Measurements from ENCODE around the gene ATRX.

The ATRX gene

DNA sequence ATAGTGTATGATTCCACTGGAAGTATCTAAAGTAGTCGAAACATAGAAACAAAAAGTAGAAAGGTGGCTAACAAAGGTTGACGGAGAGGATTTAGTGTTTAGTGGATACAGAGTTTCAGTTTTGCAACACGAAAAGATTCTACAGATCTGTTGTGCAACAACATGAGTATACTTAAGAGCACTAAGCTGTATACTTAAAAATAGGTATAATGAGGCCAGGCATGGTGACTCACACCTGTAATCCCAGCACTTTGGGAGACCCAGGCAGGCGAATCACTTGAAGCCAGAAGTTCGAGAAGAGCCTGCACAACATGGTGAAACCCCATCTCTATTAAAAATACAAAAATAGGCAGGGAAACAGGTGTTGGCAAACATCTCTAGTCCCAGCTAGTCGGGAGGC, 7.9 kb upstream of the ATRX start:
- Histone ChIP-seq H3K27me3 (ENCODE audit: control insufficient read depth in 1 of 2, insufficient read depth in 1 of 2, low read length in 2 of 2) (no peaks in the 10 kb centered on the region), H2BK120ac (ENCODE audit: low read depth, low read length) (no peak overlapping the region), H2AK5ac (ENCODE audit: low read length, severe bottlenecking) (no peak overlapping the region), H2BK12ac (ENCODE audit: low read length in 2 of 2) (no peak overlapping the region), H3K4ac (ENCODE audit: low read depth in 1 of 2, low read length in 2 of 2) (no peak overlapping the region), H2BK15ac (ENCODE audit: low read depth, poor library complexity, severe bottlenecking) (no peak overlapping the region), H3K79me1 (replicated peaks; ENCODE audit: low read length, poor library complexity, severe bottlenecking) (no peaks in the 10 kb centered on the region), H4K91ac (ENCODE audit: low read length) (no peak overlapping the region), H3K14ac (ENCODE audit: low read length in 2 of 2) (no peak overlapping the region), H3K23ac (ENCODE audit: low read length in 2 of 2) (no peak overlapping the region), H3K36me3 (ENCODE audit: control insufficient read depth in 1 of 2, insufficient read depth in 2 of 2, low read depth in 1 of 2, low read length in 2 of 2) (no peaks in the 10 kb centered on the region), H3K27ac (ENCODE audit: low read length, poor library complexity, severe bottlenecking) (no peak overlapping the region), H3K9ac (ENCODE audit: low read length) (no peak overlapping the region), H3K4me3 (ENCODE audit: insufficient read depth in 1 of 2, low read depth in 1 of 2, low read length in 2 of 2) (no peak overlapping the region), H2BK5ac (ENCODE audit: low read depth, low read length, poor library complexity, severe bottlenecking) (no peak overlapping the region), H3K18ac (ENCODE audit: low read depth in 1 of 2, low read length in 2 of 2) (no peak overlapping the region), H2AFZ (ENCODE audit: low read depth, low read length) (no peak overlapping the region), H3K9me3 (ENCODE audit: control insufficient read depth, low read length) (no peaks in the 10 kb centered on the region), H3K4me2 (ENCODE audit: low read length, poor library complexity, severe bottlenecking) (no peak overlapping the region), H4K8ac (ENCODE audit: low read length) (no peak overlapping the region), H3K4me1 (ENCODE audit: control insufficient read depth, insufficient read depth, low read depth, low read length) (no peaks in the 10 kb centered on the region)
- WGBS, result 100% methylated on average over 3 of the region's 6 CpGs
- DNase-seq, result no peak

DNA sequence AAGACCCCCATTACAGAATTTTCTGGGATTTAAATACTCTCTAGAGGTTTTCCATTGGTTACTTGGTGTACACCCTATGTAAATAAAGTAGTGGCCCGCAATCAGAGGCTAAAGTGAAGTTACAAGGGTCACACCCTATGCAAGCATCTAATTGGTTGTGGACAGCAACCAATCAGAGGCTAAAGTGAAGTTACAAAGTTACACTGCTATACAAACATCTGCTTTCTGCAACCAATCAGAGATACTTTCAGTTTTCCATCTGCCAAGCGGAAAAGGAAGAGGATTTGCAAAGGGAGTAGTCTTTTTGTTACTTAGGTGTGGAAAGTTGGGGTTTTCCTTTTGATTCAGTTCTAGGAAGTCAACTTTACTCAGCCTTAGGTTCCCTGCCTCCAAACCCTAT, 2.0 kb upstream of the ATRX start:
- WGBS, result 100% methylated on average over 1 of the region's 2 CpGs
- Histone ChIP-seq H3K14ac (ENCODE audit: low read length in 2 of 2) (no peak overlapping the region), H3K4me3 (ENCODE audit: insufficient read depth in 1 of 2, low read depth in 1 of 2, low read length in 2 of 2) (peak overlapping the region in 1 of 2 experiments; percentile 34)

GRCh38 chrX:77786365-77786680, 307 bp upstream of the ATRX start:
- Histone ChIP-seq H2BK12ac (ENCODE audit: low read length in 2 of 2) (no peak overlapping the region), H4K8ac (ENCODE audit: low read length) (no peak overlapping the region), H3K9me3 (ENCODE audit: control insufficient read depth, low read length) (no peaks in the 10 kb centered on the region), H4K91ac (ENCODE audit: low read length) (no peak overlapping the region), H3K79me1 (replicated peaks; ENCODE audit: low read length, poor library complexity, severe bottlenecking) (no peaks in the 10 kb centered on the region), H3K4me3 (ENCODE audit: insufficient read depth in 1 of 2, low read depth in 1 of 2, low read length in 2 of 2) (peak overlapping the region in 1 of 2 experiments; percentile 85), H3K4me2 (ENCODE audit: low read length, poor library complexity, severe bottlenecking) (no peak overlapping the region), H3K27ac (ENCODE audit: low read length, poor library complexity, severe bottlenecking) (no peak overlapping the region), H3K23ac (ENCODE audit: low read length in 2 of 2) (no peak overlapping the region), H3K36me3 (ENCODE audit: control insufficient read depth in 1 of 2, insufficient read depth in 2 of 2, low read depth in 1 of 2, low read length in 2 of 2) (no peaks in the 10 kb centered on the region), H3K4ac (ENCODE audit: low read depth in 1 of 2, low read length in 2 of 2) (no peak overlapping the region), H2BK120ac (ENCODE audit: low read depth, low read length) (no peak overlapping the region), H2BK15ac (ENCODE audit: low read depth, poor library complexity, severe bottlenecking) (no peak overlapping the region), H3K18ac (ENCODE audit: low read depth in 1 of 2, low read length in 2 of 2) (no peak overlapping the region), H3K4me1 (ENCODE audit: control insufficient read depth, insufficient read depth, low read depth, low read length) (no peaks in the 10 kb centered on the region), H3K14ac (ENCODE audit: low read length in 2 of 2) (no peak overlapping the region), H3K9ac (ENCODE audit: low read length) (peak overlapping the region; percentile 96), H3K27me3 (ENCODE audit: control insufficient read depth in 1 of 2, insufficient read depth in 1 of 2, low read length in 2 of 2) (no peaks in the 10 kb centered on the region), H2AFZ (ENCODE audit: low read depth, low read length) (no peak overlapping the region), H2BK5ac (ENCODE audit: low read depth, low read length, poor library complexity, severe bottlenecking) (no peak overlapping the region), H2AK5ac (ENCODE audit: low read length, severe bottlenecking) (no peak overlapping the region)
- 42% methylated on average over 3 of the region's 5 CpGs for WGBS
- no peak for DNase-seq

More for the DNA sequence above, 2.0 kb upstream of the ATRX start:
- Histone ChIP-seq H3K9ac (ENCODE audit: low read length) (peak overlapping the region; percentile 49), H2BK5ac (ENCODE audit: low read depth, low read length, poor library complexity, severe bottlenecking) (no peak overlapping the region), H2BK120ac (ENCODE audit: low read depth, low read length) (no peak overlapping the region), H4K91ac (ENCODE audit: low read length) (no peak overlapping the region), H3K9me3 (ENCODE audit: control insufficient read depth, low read length) (no peaks in the 10 kb centered on the region), H4K8ac (ENCODE audit: low read length) (no peak overlapping the region), H3K18ac (ENCODE audit: low read depth in 1 of 2, low read length in 2 of 2) (no peak overlapping the region), H2AFZ (ENCODE audit: low read depth, low read length) (no peak overlapping the region), H3K4me2 (ENCODE audit: low read length, poor library complexity, severe bottlenecking) (no peak overlapping the region), H3K27ac (ENCODE audit: low read length, poor library complexity, severe bottlenecking) (no peak overlapping the region), H2BK12ac (ENCODE audit: low read length in 2 of 2) (no peak overlapping the region), H3K79me1 (replicated peaks; ENCODE audit: low read length, poor library complexity, severe bottlenecking) (no peaks in the 10 kb centered on the region), H2AK5ac (ENCODE audit: low read length, severe bottlenecking) (no peak overlapping the region), H3K4ac (ENCODE audit: low read depth in 1 of 2, low read length in 2 of 2) (no peak overlapping the region), H3K4me1 (ENCODE audit: control insufficient read depth, insufficient read depth, low read depth, low read length) (no peaks in the 10 kb centered on the region), H3K23ac (ENCODE audit: low read length in 2 of 2) (no peak overlapping the region), H3K36me3 (ENCODE audit: control insufficient read depth in 1 of 2, insufficient read depth in 2 of 2, low read depth in 1 of 2, low read length in 2 of 2) (no peaks in the 10 kb centered on the region), H3K27me3 (ENCODE audit: control insufficient read depth in 1 of 2, insufficient read depth in 1 of 2, low read length in 2 of 2) (no peaks in the 10 kb centered on the region), H2BK15ac (ENCODE audit: low read depth, poor library complexity, severe bottlenecking) (no peak overlapping the region)
- DNase-seq, result peak; percentile 15

DNA sequence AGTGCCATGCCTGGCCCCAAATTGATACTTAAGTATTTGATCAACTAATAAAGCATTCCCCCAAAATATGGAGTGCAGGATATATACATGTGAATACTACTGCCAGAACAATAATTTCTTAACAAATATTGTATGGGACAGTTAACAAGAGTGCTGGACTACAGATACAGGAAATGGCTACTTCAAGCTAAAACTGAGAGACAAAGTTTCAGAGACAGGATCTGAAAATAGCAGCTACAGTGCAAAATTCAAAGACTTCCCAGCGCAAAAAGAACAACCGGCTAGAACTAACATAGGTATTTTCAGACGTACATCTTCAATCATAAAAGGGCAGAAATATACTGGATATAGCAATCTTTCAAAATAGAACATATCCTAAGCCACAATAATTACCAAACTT, 6.3 kb downstream of the ATRX start:
- Histone ChIP-seq H3K27ac (ENCODE audit: low read length, poor library complexity, severe bottlenecking) (no peak overlapping the region), H2BK15ac (ENCODE audit: low read depth, poor library complexity, severe bottlenecking) (no peak overlapping the region), H3K4me3 (ENCODE audit: insufficient read depth in 1 of 2, low read depth in 1 of 2, low read length in 2 of 2) (no peak overlapping the region), H3K27me3 (ENCODE audit: control insufficient read depth in 1 of 2, insufficient read depth in 1 of 2, low read length in 2 of 2) (no peaks in the 10 kb centered on the region), H3K23ac (ENCODE audit: low read length in 2 of 2) (no peak overlapping the region), H2BK5ac (ENCODE audit: low read depth, low read length, poor library complexity, severe bottlenecking) (no peak overlapping the region), H2AK5ac (ENCODE audit: low read length, severe bottlenecking) (no peak overlapping the region), H3K9ac (ENCODE audit: low read length) (no peak overlapping the region), H3K79me1 (replicated peaks; ENCODE audit: low read length, poor library complexity, severe bottlenecking) (no peaks in the 10 kb centered on the region), H2BK12ac (ENCODE audit: low read length in 2 of 2) (no peak overlapping the region), H3K4ac (ENCODE audit: low read depth in 1 of 2, low read length in 2 of 2) (no peak overlapping the region), H2BK120ac (ENCODE audit: low read depth, low read length) (no peak overlapping the region), H3K14ac (ENCODE audit: low read length in 2 of 2) (no peak overlapping the region), H4K91ac (ENCODE audit: low read length) (no peak overlapping the region), H3K18ac (ENCODE audit: low read depth in 1 of 2, low read length in 2 of 2) (no peak overlapping the region), H4K8ac (ENCODE audit: low read length) (no peak overlapping the region), H3K4me2 (ENCODE audit: low read length, poor library complexity, severe bottlenecking) (no peak overlapping the region), H3K36me3 (ENCODE audit: control insufficient read depth in 1 of 2, insufficient read depth in 2 of 2, low read depth in 1 of 2, low read length in 2 of 2) (no peaks in the 10 kb centered on the region), H2AFZ (ENCODE audit: low read depth, low read length) (no peak overlapping the region), H3K4me1 (ENCODE audit: control insufficient read depth, insufficient read depth, low read depth, low read length) (no peaks in the 10 kb centered on the region), H3K9me3 (ENCODE audit: control insufficient read depth, low read length) (no peaks in the 10 kb centered on the region)
- WGBS, result 88% methylated on average over 3 of the region's 3 CpGs
- no peak for DNase-seq
